DMS 273 treated with DMSO at 0.1 percent for 48 hours (cell line): ENCODE results near the gene ANK2.

Experiments
- DNase-seq: peaks from one replicate; lab custom pipeline; 2025; lab: John Stamatoyannopoulos, UW

Gene ANK2

GRCh38 chr4:113094802-113095201, 45.3 kb downstream of the ANK2 start:
- no peak for DNase-seq

GRCh38 chr4:113101669-113102068, 52.2 kb downstream of the ANK2 start:
- no peak for DNase-seq

GRCh38 chr4:113103556-113103955, 54.1 kb downstream of the ANK2 start:
- DNase-seq: no peak

GRCh38 chr4:113106108-113106507, 56.7 kb downstream of the ANK2 start:
- no peak for DNase-seq

GRCh38 chr4:113109106-113109718, 59.8 kb downstream of the ANK2 start:
- no peak for DNase-seq

GRCh38 chr4:113112338-113112978, 63.0 kb downstream of the ANK2 start:
- DNase-seq: no peak

- no peak for DNase-seq
These were observed 63.7 kb downstream of the ANK2 start for GRCh38 chr4:113113151-113113550.

- DNase-seq: no peak
These were observed 65.4 kb downstream of the ANK2 start for GRCh38 chr4:113114884-113115283.

- no peak for DNase-seq
These were observed 67.2 kb downstream of the ANK2 start for GRCh38 chr4:113116414-113117357.

GRCh38 chr4:113117358-113117702, 67.9 kb downstream of the ANK2 start:
- DNase-seq: no peak

GRCh38 chr4:113122066-113122465, 72.6 kb downstream of the ANK2 start:
- DNase-seq: no peak

- DNase-seq: no peak
These were observed 76.0 kb downstream of the ANK2 start for GRCh38 chr4:113125418-113125817.

- DNase-seq: no peak
These were observed 81.7 kb downstream of the ANK2 start for GRCh38 chr4:113131136-113131535.

GRCh38 chr4:113131621-113132020, 82.2 kb downstream of the ANK2 start:
- no peak for DNase-seq

- no peak for DNase-seq
These were observed 92.5 kb downstream of the ANK2 start for GRCh38 chr4:113141901-113142346.

- no peak for DNase-seq
These were observed 92.9 kb downstream of the ANK2 start for GRCh38 chr4:113142351-113142750.

- DNase-seq: no peak
These were observed 94.6 kb downstream of the ANK2 start for GRCh38 chr4:113144091-113144490.

- DNase-seq: no peak
These were observed 95.7 kb downstream of the ANK2 start for GRCh38 chr4:113145147-113145518.

GRCh38 chr4:113145519-113146291, 96.3 kb downstream of the ANK2 start:
- DNase-seq: no peak

GRCh38 chr4:113146876-113147358, 97.5 kb downstream of the ANK2 start:
- no peak for DNase-seq

- DNase-seq: no peak
These were observed 98.2 kb downstream of the ANK2 start for GRCh38 chr4:113147498-113148111.

GRCh38 chr4:113148925-113149324, 99.5 kb downstream of the ANK2 start:
- no peak for DNase-seq
